HT1080 (cell line): ENCODE results near the gene IGHMBP2. TPM values are rescaled to one million over a fixed set of nuclear protein-coding genes. Genes with fewer than 3 reads are reported as not detected.
A peak's percentile ranks its signal among the peaks of the same experiment; 100 is the strongest.

Source experiments
- DNase-seq: peaks from one replicate; pipeline ENCODE4 v3.0.0-alpha.2; 2015; ENCODE audit warnings: low read depth
- total RNA-seq: library from RNA; depleted of rRNA; stranded (reverse); fragments of >200 nt; shearing (Covaris generic); gene quantifications from 2 replicates; pipeline ENCODE4 v1.2.3, GENCODE V29; 2014

The IGHMBP2 gene
- total RNA-seq, 1 experiment from 2014 or later = 6.6 TPM

- DNase-seq = no peak
Observed at GRCh38 chr11:68938816-68939582, 35.3 kb downstream of the IGHMBP2 start.

- DNase-seq = no peak
Observed at GRCh38 chr11:68939583-68940555, 36.2 kb downstream of the IGHMBP2 start.

- DNase-seq = no peak
Observed at GRCh38 chr11:68940651-68941323, 37.1 kb downstream of the IGHMBP2 start.

GRCh38 chr11:68941324-68942094, 37.8 kb downstream of the IGHMBP2 start:
- DNase-seq = no peak

GRCh38 chr11:68942095-68942620, 38.5 kb downstream of the IGHMBP2 start:
- no peak for DNase-seq

- DNase-seq = no peak
Observed at GRCh38 chr11:68942751-68943271, 39.1 kb downstream of the IGHMBP2 start.

- peak; percentile 58 for DNase-seq
Observed at GRCh38 chr11:68946416-68947090, 42.9 kb downstream of the IGHMBP2 start.

- DNase-seq = no peak
Observed at GRCh38 chr11:68947151-68947550, 43.5 kb downstream of the IGHMBP2 start.

GRCh38 chr11:68948496-68948895, 44.8 kb downstream of the IGHMBP2 start:
- DNase-seq = no peak

- DNase-seq = no peak
Observed at GRCh38 chr11:68948935-68949334, 45.2 kb downstream of the IGHMBP2 start.

GRCh38 chr11:68950270-68950669, 46.6 kb downstream of the IGHMBP2 start:
- DNase-seq = peak; percentile 15

GRCh38 chr11:68950762-68951161, 47.1 kb downstream of the IGHMBP2 start:
- DNase-seq = no peak

- no peak for DNase-seq
Observed at GRCh38 chr11:68954836-68955606, 51.3 kb downstream of the IGHMBP2 start.

- DNase-seq = no peak
Observed at GRCh38 chr11:68955607-68955958, 51.9 kb downstream of the IGHMBP2 start.

GRCh38 chr11:68956142-68956541, 52.5 kb downstream of the IGHMBP2 start:
- no peak for DNase-seq

GRCh38 chr11:68956547-68957254, 53.0 kb downstream of the IGHMBP2 start:
- DNase-seq = no peak

GRCh38 chr11:68958211-68958610, 54.5 kb downstream of the IGHMBP2 start:
- DNase-seq = no peak
